ENCODE measurements around the gene EDDM13.

EDDM13 gene

GRCh38 chr19:56272161-56272798 is at the start of gene EDDM13:
Gene EDDM13 (plus strand): TSS chr19:56272748. CDS start chr19:56272835, 87 bp downstream.
- no peaks in the 10 kb centered on the region for H3K4me1 ChIP-seq (ENCODE audit: insufficient read depth, low read length, poor library complexity, severe bottlenecking)
- H4K20me1 ChIP-seq (ENCODE audit: insufficient read depth, low read length, poor library complexity, severe bottlenecking): no peaks in the 10 kb centered on the region

GRCh38 chr19:56222901-56223300 is 49.6 kb upstream of the EDDM13 start:
- Histone ChIP-seq H3K4me2 (ENCODE audit: low read depth, low read length, poor library complexity, severe bottlenecking) (no peak overlapping the region), H3K9me3 (ENCODE audit: insufficient read depth, low read depth, low read length) (no peaks in the 10 kb centered on the region)

More at GRCh38 chr19:56272161-56272798, at the start of gene EDDM13:
- Histone ChIP-seq H3K4me3 (ENCODE audit: low read length, poor library complexity, severe bottlenecking) (no peak within 1 kb of the TSS), H3K79me2 (ENCODE audit: insufficient read depth, low read length) (no peaks in the 10 kb centered on the region), H2AFZ (ENCODE audit: low read length) (no peak within 1 kb of the TSS), H3K27me3 (ENCODE audit: insufficient read depth, low read length, poor library complexity, severe bottlenecking) (no peaks in the 10 kb centered on the region), H3F3A (ENCODE audit: low read depth) (no peaks in the 10 kb centered on the region), H3K9ac (ENCODE audit: low read depth, low read length, poor library complexity, severe bottlenecking) (no peak within 1 kb of the TSS), H3K9me2 (replicated peaks; ENCODE audit: low read depth, low read length) (no peaks in the 10 kb centered on the region), H3K36me3 (ENCODE audit: insufficient read depth, low read length) (no peaks in the 10 kb centered on the region), H3K4me2 (ENCODE audit: low read depth, low read length, poor library complexity, severe bottlenecking) (no peak within 1 kb of the TSS), H3K9me3 (ENCODE audit: insufficient read depth, low read depth, low read length) (no peaks in the 10 kb centered on the region)
- TF ChIP-seq, protein P1, sequence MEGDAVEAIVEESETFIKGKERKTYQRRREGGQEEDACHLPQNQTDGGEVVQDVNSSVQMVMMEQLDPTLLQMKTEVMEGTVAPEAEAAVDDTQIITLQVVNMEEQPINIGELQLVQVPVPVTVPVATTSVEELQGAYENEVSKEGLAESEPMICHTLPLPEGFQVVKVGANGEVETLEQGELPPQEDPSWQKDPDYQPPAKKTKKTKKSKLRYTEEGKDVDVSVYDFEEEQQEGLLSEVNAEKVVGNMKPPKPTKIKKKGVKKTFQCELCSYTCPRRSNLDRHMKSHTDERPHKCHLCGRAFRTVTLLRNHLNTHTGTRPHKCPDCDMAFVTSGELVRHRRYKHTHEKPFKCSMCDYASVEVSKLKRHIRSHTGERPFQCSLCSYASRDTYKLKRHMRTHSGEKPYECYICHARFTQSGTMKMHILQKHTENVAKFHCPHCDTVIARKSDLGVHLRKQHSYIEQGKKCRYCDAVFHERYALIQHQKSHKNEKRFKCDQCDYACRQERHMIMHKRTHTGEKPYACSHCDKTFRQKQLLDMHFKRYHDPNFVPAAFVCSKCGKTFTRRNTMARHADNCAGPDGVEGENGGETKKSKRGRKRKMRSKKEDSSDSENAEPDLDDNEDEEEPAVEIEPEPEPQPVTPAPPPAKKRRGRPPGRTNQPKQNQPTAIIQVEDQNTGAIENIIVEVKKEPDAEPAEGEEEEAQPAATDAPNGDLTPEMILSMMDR (conservative IDR thresholded peaks at IDR 0.05; ENCODE audit: low read length): no peak
- no peak for TF ChIP-seq EZH2phosphoT487 (IDR thresholded peaks at IDR 0.05; ENCODE audit: borderline replicate concordance)

DNA sequence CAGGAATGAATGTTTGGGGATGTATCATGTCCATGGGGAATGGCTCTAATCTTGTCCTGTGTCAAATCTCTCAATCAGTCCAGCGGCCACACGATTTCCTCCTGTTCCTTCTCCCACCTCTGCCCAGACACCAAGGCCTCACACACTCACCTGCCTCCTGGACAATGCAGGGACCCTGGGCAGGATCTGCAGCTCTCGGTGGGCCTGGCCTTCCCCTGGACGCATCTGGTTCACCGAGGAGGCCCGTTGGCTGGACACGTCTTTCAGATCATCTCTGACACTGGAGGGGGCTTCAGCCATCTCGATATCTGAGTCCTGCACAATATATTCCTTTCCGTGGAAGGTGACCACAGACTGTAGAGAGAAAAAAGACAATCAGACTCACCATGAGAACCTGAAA is 49.1 kb upstream of the EDDM13 start:
- Histone ChIP-seq H3K4me2 (ENCODE audit: low read depth, low read length, poor library complexity, severe bottlenecking) (no peak overlapping the region), H3K4me3 (ENCODE audit: low read length, poor library complexity, severe bottlenecking) (no peak overlapping the region), H3F3A (ENCODE audit: low read depth) (no peaks in the 10 kb centered on the region), H3K27me3 (ENCODE audit: insufficient read depth, low read length, poor library complexity, severe bottlenecking) (no peaks in the 10 kb centered on the region), H3K36me3 (ENCODE audit: insufficient read depth, low read length) (peaks cover 10% of the 10 kb centered on the region; the same call in 1 of the 2 replicates), H4K20me1 (ENCODE audit: insufficient read depth, low read length, poor library complexity, severe bottlenecking) (no peaks in the 10 kb centered on the region), H3K4me1 (ENCODE audit: insufficient read depth, low read length, poor library complexity, severe bottlenecking) (no peaks in the 10 kb centered on the region), H3K9ac (ENCODE audit: low read depth, low read length, poor library complexity, severe bottlenecking) (no peak overlapping the region), H3K9me2 (replicated peaks; ENCODE audit: low read depth, low read length) (no peaks in the 10 kb centered on the region), H2AFZ (ENCODE audit: low read length) (no peak overlapping the region), H3K79me2 (ENCODE audit: insufficient read depth, low read length) (no peaks in the 10 kb centered on the region), H3K9me3 (ENCODE audit: insufficient read depth, low read depth, low read length) (no peaks in the 10 kb centered on the region)
- no peak for TF ChIP-seq EZH2phosphoT487 (IDR thresholded peaks at IDR 0.05; ENCODE audit: borderline replicate concordance)
- TF ChIP-seq, protein P1 (conservative IDR thresholded peaks at IDR 0.05; ENCODE audit: low read length): no peak

More at GRCh38 chr19:56222901-56223300, 49.6 kb upstream of the EDDM13 start:
- Histone ChIP-seq H3K4me3 (ENCODE audit: low read length, poor library complexity, severe bottlenecking) (no peak overlapping the region), H3F3A (ENCODE audit: low read depth) (no peaks in the 10 kb centered on the region), H3K4me1 (ENCODE audit: insufficient read depth, low read length, poor library complexity, severe bottlenecking) (no peaks in the 10 kb centered on the region), H3K27me3 (ENCODE audit: insufficient read depth, low read length, poor library complexity, severe bottlenecking) (no peaks in the 10 kb centered on the region), H3K9ac (ENCODE audit: low read depth, low read length, poor library complexity, severe bottlenecking) (no peak overlapping the region), H3K36me3 (ENCODE audit: insufficient read depth, low read length) (peaks cover 10% of the 10 kb centered on the region; the same call in 1 of the 2 replicates), H4K20me1 (ENCODE audit: insufficient read depth, low read length, poor library complexity, severe bottlenecking) (no peaks in the 10 kb centered on the region), H2AFZ (ENCODE audit: low read length) (no peak overlapping the region), H3K79me2 (ENCODE audit: insufficient read depth, low read length) (no peaks in the 10 kb centered on the region), H3K9me2 (replicated peaks; ENCODE audit: low read depth, low read length) (no peaks in the 10 kb centered on the region)
- no peak for TF ChIP-seq EZH2phosphoT487 (IDR thresholded peaks at IDR 0.05; ENCODE audit: borderline replicate concordance)
- TF ChIP-seq, protein P1 (conservative IDR thresholded peaks at IDR 0.05; ENCODE audit: low read length): peak; percentile 29; the same call in 1 of the 2 replicates
